ENCODE results near the gene SLC12A9.

DNA sequence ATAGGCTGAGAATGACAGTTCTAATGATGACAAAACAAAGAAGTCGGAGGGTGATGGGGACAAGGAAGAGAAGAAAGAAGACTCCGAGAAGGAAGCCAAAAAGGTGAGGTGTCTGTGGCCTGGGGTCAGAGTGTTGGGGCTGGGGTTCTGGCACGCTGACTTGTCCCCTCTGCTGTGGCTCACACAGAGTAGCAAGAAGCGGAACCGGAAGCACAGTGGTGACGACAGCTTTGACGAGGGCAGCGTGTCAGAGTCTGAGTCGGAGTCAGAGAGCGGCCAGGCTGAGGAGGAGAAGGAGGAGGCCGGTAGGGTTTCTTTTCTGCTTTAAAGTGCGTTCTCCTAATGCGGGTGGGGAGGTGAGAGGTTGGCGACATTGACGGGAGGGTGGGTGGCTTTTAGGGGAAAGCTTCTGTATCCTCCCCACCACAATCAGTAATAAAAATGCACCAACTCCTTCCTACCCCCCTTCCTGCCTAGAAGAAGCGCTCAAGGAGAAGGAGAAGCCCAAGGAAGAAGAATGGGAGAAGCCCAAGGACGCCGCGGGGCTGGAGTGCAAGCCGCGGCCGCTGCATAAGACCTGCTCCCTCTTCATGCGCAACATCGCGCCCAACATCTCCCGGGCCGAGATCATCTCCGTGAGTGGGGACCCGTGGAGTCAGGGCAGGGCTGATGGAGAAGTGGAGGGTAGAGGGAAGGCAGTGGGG, 32.4 kb downstream of the SLC12A9 start:
- no peak for TF ChIP-seq POLR2A (IDR thresholded peaks at IDR 0.05; ENCODE audit: extremely low read depth, insufficient read length)
- TF ChIP-seq CTCF (IDR thresholded peaks at IDR 0.05; ENCODE audit: low read depth, low read length) = no peak
